ENCODE measurements around the gene LUZP1. TPM values are rescaled to one million over a fixed set of nuclear protein-coding genes. Genes with fewer than 3 reads are reported as not detected.

The LUZP1 gene
- total RNA-seq, 1 donor from 2014 or later = 18.0 TPM

GRCh38 chr1:23084880-23085279 lies 83.8 kb downstream of the LUZP1 start:
- peaks cover 54 to 93% of the 10 kb centered on the region in 2 donors for H3K36me3 ChIP-seq
- no peak for TF ChIP-seq CTCF (IDR thresholded peaks at IDR 0.05)
- intact Hi-C loops (cut with DNase I) = no loop called here

GRCh38 chr1:23083714-23084480 lies 84.8 kb downstream of the LUZP1 start:
- peaks cover 54 to 95% of the 10 kb centered on the region in 2 donors for H3K36me3 ChIP-seq
- H3K27me3 ChIP-seq = no peaks in the 10 kb centered on the region
- no peak overlapping the region for H3K4me3 ChIP-seq
- H3K27ac ChIP-seq = peak overlapping the region in 1 of 2 donors; percentile 11
- no peak for DNase-seq (ENCODE audit: low spot score in 2 of 2)
- intact Hi-C loops (cut with DNase I) = no loop called here
- no peak for TF ChIP-seq CTCF (IDR thresholded peaks at IDR 0.05)
- H3K9me3 ChIP-seq = no peaks in the 10 kb centered on the region
- no peaks in the 10 kb centered on the region for H3K4me1 ChIP-seq

More at GRCh38 chr1:23084880-23085279, 83.8 kb downstream of the LUZP1 start:
- Histone ChIP-seq H3K27me3 (no peaks in the 10 kb centered on the region), H3K27ac (no peak overlapping the region), H3K4me3 (no peak overlapping the region), H3K4me1 (no peaks in the 10 kb centered on the region), H3K9me3 (no peaks in the 10 kb centered on the region)
- no peak for DNase-seq (ENCODE audit: low spot score in 2 of 2)

GRCh38 chr1:23081376-23081775 lies 87.3 kb downstream of the LUZP1 start:
- H3K36me3 ChIP-seq = peaks cover 46 to 89% of the 10 kb centered on the region in 2 donors
- no peak overlapping the region for H3K4me3 ChIP-seq
- no peak overlapping the region for H3K27ac ChIP-seq
- peak in 1 of 3 experiments; percentile 12 for TF ChIP-seq CTCF (IDR thresholded peaks at IDR 0.05)
- no peaks in the 10 kb centered on the region for H3K27me3 ChIP-seq
- intact Hi-C loops (cut with DNase I) = no loop called here
- no peak for DNase-seq (ENCODE audit: low spot score in 2 of 2)
- H3K9me3 ChIP-seq = no peaks in the 10 kb centered on the region
- H3K4me1 ChIP-seq = no peaks in the 10 kb centered on the region

GRCh38 chr1:23080885-23081284 lies 87.8 kb downstream of the LUZP1 start:
- no peak for DNase-seq (ENCODE audit: low spot score in 2 of 2)
- no peak overlapping the region for H3K4me3 ChIP-seq
- H3K4me1 ChIP-seq = no peaks in the 10 kb centered on the region
- H3K36me3 ChIP-seq = peaks cover 46 to 84% of the 10 kb centered on the region in 2 donors
- intact Hi-C loops (cut with DNase I) = no loop called here
- TF ChIP-seq CTCF (IDR thresholded peaks at IDR 0.05) = no peak
- H3K27ac ChIP-seq = no peak overlapping the region
- no peaks in the 10 kb centered on the region for H3K9me3 ChIP-seq
- no peaks in the 10 kb centered on the region for H3K27me3 ChIP-seq

GRCh38 chr1:23079025-23079424 lies 89.6 kb downstream of the LUZP1 start:
- Histone ChIP-seq H3K4me3 (no peak overlapping the region), H3K9me3 (no peaks in the 10 kb centered on the region), H3K27me3 (no peaks in the 10 kb centered on the region), H3K27ac (no peak overlapping the region), H3K36me3 (peaks cover 46 to 71% of the 10 kb centered on the region in 2 donors), H3K4me1 (no peaks in the 10 kb centered on the region)
- DNase-seq (ENCODE audit: low spot score in 2 of 2) = no peak
- intact Hi-C loops (cut with DNase I) = no loop called here
- TF ChIP-seq CTCF (IDR thresholded peaks at IDR 0.05) = no peak

All from ascending aorta (tissue), 2 donors.